ENCODE data around the gene TMEM179.
"Not testable (repeated sequence)": the region's sequence is repeated elsewhere in the genome, so short reads cannot be mapped to it uniquely, and the experiment has no call there.

Gene TMEM179

GRCh38 chr14:104637546-104638003 lies 33.0 kb upstream of the TMEM179 start:
- no peak for DNase-seq

DNA sequence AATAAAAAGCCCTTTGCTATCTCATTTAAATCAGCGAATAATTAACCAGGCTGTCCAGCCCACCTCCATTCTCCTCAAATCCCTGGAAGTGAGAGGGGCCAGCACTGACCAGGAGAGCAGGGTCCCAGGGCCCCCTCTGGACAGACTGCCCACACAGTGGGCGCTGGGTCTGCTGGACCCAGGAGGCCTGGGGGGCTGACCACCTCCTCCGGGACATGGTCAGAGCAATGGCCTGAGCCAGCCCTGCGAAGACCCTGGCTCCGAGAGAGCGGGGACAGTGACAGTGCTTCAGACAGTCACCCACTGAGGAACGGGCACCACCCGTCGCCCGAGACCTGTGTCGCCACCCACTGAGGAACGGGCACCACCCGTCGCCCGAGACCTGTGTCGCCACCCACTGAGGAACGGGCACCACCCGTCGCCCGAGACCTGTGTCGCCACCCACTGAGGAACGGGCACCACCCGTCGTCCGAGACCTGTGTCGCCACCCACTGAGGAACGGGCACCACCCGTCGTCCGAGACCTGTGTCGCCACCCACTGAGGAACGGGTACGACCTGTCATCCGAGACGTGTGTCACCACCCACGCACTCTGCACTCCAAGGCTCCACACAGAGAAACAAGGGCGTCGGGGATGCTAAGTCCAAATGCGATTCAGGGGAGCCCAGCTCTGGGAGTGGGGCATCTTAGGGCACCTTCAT lies 32.4 kb upstream of the TMEM179 start:
- not testable (repeated sequence) for DNase-seq

GRCh38 chr14:104636131-104636530 lies 31.6 kb upstream of the TMEM179 start:
- DNase-seq: no peak

GRCh38 chr14:104635717-104636116 lies 31.1 kb upstream of the TMEM179 start:
- DNase-seq: no peak

DNA sequence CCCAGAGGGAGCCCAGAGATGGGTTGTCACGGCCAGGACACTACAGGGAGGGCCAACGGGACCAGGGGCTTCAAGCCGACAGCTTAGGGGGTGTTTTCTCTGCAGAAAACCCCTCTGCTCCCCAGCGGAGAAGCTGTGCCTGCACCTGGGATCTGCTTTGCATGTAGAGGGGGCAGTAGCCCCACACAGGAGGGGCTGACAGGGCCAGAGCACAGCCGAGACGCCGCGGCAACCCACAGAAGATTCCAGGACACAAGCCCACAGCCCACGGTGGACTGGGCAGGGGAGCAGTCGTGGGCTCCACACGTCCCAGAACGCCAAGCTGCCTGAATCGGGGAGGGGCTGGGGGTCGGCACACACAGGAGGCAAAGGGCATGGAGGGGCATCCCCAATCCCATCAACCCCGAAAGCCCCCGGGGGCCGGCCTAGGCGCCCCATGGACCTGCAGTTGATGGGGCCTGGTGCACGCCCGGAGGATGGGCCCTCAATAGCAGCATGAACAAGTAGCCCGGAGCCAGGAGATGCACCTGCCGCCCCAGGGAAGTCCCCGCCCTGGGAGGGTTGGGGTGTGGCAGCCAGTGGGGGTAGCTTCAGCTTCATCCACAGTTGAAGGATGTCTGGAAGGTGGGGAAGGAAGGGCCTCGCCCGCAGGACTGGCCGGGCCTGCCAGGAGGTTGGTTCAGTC lies 30.5 kb upstream of the TMEM179 start:
- no peak for DNase-seq

GRCh38 chr14:104634138-104634760 lies 29.7 kb upstream of the TMEM179 start:
- no peak for DNase-seq

- DNase-seq: no peak
Measured at GRCh38 chr14:104633276-104634137, 28.9 kb upstream of the TMEM179 start.

DNA sequence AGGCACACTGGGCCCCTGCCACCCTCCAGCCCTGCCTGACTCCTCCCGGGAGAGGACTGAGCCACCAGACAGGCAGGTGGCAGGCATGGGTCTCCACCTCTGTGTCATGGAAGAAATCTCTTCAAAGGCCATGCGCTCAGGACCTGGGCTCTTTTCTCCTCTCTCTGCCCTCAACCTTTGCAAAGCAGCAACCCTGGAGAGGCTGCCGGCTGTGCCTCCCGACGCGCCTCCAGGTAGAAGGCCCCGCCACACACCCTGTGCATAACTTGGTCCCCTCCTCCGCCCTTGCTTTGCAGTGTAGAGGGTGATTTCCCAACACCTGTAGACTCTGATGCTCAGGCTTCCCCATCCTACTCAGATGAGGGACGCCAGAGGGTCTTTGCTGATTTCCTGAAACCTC lies 28.2 kb upstream of the TMEM179 start:
- no peak for DNase-seq

- no peak for DNase-seq
Measured at GRCh38 chr14:104624939-104625338, 20.4 kb upstream of the TMEM179 start.

DNA sequence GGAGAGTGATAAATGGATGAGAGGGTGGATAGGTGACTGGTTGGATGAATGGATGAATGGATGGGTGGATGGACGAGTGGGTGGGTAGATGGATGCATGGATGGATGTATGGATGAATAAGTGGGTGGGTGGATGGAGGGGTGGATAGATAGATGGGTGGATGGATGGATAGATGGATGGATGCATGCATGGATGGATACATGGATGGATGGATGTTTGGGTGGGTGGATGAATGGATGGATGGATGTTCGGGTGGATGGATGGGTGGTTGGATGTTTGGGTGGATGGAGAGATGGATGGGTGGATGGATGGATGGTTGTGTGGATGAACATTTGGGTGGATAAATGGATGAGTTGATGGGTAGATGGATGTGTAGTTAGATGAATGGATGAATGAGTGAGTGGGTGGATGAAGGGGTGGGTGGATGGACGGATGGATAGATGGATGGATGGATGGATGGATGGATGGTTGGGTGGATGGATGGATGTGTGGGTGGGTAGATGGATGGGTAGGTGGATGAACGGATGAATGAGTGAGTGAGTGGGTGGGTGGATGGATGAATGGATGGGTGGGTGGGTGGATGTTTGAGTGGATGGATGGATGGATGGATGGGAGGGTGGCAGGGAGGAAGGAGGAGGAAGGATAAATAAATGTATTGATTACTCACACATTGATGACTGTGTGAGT lies 9.7 kb upstream of the TMEM179 start:
- no peak for DNase-seq

GRCh38 chr14:104611881-104612280 lies 7.3 kb upstream of the TMEM179 start:
- DNase-seq: no peak

DNA sequence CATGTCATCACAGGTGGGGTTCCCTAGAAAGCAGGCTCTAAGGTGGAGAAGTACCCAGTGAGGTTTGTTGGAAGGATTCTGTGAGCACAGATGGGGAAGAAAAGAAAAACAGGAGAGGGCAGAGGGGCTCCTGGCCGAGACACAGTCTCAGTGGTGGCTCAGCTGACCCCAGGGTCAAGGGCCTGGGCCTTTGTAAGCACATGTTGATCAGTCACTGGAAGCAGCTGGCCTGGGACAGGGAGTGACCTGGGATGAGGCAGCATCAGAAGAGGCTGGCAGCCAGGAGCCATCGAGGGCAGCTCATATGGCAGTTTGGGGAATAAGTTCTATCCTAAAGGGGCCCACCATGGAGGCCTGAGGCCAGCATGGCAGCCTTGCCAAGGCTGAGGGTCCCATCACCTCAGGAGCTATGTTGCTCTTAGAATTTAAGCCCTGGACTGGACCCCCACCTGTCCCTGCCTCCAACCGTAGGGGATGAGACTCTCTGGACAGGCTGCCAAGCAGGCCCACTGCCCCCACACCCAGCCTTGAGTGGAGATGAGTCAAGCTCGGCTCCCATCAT lies 6.3 kb upstream of the TMEM179 start:
- no peak for DNase-seq

- DNase-seq: no peak
Measured at GRCh38 chr14:104609666-104610065, 5.1 kb upstream of the TMEM179 start.

DNA sequence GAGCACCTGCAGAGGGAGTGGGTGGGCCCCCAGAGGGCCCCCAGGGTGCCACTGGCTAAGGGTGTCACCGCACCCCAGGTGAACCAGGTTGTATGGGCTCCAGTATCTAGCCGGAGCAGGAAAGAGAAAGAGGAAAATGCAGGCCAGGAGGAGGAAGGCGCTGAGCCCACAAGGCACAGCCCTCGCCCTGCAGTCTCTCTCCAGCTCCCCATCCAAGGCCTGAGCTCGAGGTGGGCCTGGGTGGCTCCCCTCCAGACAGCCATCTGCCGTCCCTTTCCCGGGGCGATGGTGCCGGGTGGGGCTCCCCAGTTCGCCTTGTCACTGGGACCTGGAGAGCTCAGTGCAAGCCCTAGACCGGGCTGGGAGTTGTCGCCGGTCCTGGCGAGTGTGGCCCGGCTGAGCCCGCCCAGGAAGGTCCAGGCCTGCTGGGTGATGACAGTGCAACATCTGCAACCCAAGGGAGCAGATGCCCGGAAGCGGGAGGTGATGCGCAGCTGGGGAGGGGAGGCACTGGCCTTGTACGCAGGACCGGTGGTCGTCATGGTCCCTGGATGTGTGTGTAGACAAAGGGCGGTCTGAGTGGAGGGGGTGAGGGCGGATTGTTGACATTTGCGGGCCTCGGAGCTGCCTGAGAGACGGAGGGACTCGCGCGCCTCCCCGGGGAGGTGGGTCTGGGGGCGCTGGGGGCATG lies 716 bp downstream of the TMEM179 start:
- no peak for DNase-seq

DNA sequence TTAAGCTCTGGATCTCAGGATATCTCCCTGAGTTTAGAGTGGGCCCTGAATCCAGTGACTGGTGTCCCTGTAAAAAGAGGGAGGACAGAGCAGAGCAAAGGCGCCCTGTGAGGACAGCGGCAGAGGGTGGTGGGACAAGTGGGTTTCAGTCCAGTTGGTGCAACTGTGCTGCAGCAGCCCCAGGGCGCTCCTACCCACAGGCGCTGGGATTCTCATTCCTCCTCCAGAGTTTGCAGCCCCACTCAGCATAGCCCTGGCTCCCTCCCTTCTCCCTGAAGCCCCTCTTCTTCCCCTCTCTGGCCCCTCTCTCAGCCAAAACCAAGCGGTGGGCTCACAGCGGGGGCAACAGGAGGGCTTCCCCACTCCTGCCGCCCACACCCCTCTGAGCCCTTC lies 1.6 kb downstream of the TMEM179 start:
- no peak for DNase-seq

DNA sequence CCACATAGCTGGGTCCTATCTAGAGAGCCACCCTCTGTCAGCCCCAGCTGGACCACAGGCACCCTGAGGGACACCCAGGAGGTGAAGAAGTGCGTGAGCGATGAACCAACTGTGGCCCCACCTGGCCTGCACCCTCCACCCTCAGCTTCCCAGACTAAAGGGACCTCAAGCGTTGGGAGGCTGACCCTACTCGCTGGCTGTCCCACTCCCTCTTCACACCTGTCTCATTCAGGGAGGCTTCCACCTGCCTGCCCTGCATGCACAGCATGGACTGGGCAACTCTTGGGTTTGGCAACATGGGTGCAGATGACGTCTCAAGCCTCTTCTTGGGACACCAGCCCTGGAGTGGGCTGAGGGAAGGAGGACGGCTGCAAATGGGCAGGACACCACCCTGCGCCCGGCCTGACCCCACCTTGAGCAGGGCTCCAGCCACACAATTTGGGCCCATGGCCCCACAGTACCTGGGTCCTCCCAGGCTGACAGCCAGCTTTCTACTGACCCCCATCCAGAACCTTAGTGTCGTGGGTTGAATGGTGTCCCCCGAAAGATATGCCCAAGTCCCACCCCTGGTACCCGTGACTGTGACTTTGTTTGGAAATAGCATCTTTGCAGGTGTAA lies 2.1 kb downstream of the TMEM179 start:
- no peak for DNase-seq

- DNase-seq: no peak
Measured at GRCh38 chr14:104601786-104602185, 2.8 kb downstream of the TMEM179 start.

- DNase-seq: no peak
Measured at GRCh38 chr14:104600805-104601204, 3.8 kb downstream of the TMEM179 start.

GRCh38 chr14:104600141-104600643 lies 4.4 kb downstream of the TMEM179 start:
- DNase-seq: no peak

DNA sequence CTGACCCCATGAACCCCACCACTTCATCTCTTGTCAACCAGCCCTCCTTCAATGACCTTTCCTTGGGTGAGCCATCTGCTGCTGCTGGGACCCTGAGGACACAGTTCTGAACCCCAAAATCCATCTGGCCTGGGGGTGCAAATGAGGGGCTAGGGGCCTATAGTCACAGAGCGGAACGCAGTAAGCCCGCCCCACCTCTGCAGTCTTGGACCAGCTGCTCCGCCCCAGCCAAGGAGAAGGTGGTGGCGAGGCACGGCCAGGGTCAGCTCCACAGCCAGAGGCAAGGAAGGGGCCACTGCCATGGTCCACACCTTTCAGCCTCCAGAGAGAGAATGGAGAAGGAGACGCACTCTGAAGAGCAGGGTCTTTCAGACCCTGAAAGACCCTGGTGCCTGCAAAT lies 5.1 kb downstream of the TMEM179 start:
- DNase-seq: no peak

GRCh38 chr14:104598910-104599273 lies 5.7 kb downstream of the TMEM179 start:
- DNase-seq: no peak
